ENCODE data around the gene NR0B2. TPM values are rescaled to one million over a fixed set of nuclear protein-coding genes. Genes with fewer than 3 reads are reported as not detected.

NR0B2 gene
- total and polyA plus RNA-seq, 5 donors from 2014 or later: not detected

DNA sequence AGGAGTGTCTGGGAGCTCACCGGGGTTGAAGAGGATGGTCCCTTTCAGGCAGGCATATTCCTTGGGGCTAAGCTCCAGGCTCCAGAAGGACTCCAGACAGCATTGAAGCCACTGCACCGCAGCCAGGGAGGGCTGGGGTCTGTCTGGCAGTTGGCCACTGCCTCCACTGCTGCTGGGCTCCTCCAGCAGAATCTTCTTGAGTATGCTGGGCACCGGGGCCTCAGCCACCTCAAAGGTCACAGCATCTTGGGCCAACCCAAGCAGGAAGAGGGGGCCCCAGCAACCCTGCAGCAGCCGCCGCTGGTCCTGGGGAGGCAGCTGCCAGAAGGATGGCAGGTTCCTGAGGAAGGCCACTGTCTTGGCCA, 404 bp downstream of the NR0B2 start:
- Mint-ChIP-seq H3K27ac (no peak overlapping the region), H3K9me3 (no peaks in the 10 kb centered on the region)

DNA sequence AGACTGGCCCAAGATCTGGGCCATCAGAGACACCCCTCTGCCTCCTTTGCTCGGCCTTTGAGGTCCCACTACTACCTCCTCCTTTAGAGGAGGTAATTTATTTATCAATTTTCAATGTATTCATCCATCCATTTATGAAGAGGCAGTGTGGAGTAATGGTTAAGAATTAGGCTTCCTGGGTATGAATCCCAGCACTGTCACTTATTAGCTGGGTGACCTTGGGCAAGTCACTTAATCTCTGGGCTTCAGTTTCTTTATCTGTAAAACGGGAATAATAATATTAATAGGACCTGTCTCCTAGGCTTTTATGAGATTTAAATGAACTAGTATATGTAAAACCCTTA, 1.7 kb downstream of the NR0B2 start:
- Histone ChIP-seq H3K27me3 (ENCODE audit: control insufficient read depth, insufficient read depth, low read length) (peaks cover 3% of the 10 kb centered on the region), H3K4me1 (ENCODE audit: control insufficient read depth, insufficient read depth, low read length, poor library complexity, severe bottlenecking) (no peaks in the 10 kb centered on the region), H3K9me3 (ENCODE audit: control insufficient read depth in 2 of 2, low read length in 2 of 2) (no peaks in the 10 kb centered on the region), H3K36me3 (ENCODE audit: control insufficient read depth, insufficient read depth, low read length) (no peaks in the 10 kb centered on the region), H3K27ac (ENCODE audit: insufficient read depth, low read length, poor library complexity, severe bottlenecking) (no peak overlapping the region), H3K4me3 (ENCODE audit: low read depth, low read length) (no peak overlapping the region)
- DNase-seq (no peak), ATAC-seq (ENCODE audit: low read depth in 2 of 2) (no peak)
- Mint-ChIP-seq H3K4me3 (no peak overlapping the region), H3K27me3 (peaks cover 5% of the 10 kb centered on the region), H3K36me3 (no peaks in the 10 kb centered on the region), H3K27ac (no peak overlapping the region), H3K4me1 (no peaks in the 10 kb centered on the region), H3K9me3 (no peaks in the 10 kb centered on the region)

More for the DNA sequence above, 404 bp downstream of the NR0B2 start:
- no peaks in the 10 kb centered on the region for H3K36me3 Mint-ChIP-seq
- H3K27me3 ChIP-seq (ENCODE audit: control insufficient read depth, insufficient read depth, low read length): peaks cover 3% of the 10 kb centered on the region
- no peak overlapping the region for H3K4me3 Mint-ChIP-seq
- H3K36me3 ChIP-seq (ENCODE audit: control insufficient read depth, insufficient read depth, low read length): no peaks in the 10 kb centered on the region
- DNase-seq (no peak), ATAC-seq (ENCODE audit: low read depth in 2 of 2) (no peak)
- H3K27me3 Mint-ChIP-seq: peaks cover 5% of the 10 kb centered on the region
- no peak overlapping the region for H3K27ac ChIP-seq (ENCODE audit: insufficient read depth, low read length, poor library complexity, severe bottlenecking)
- no peaks in the 10 kb centered on the region for H3K4me1 Mint-ChIP-seq
- no peaks in the 10 kb centered on the region for H3K9me3 ChIP-seq (ENCODE audit: control insufficient read depth in 2 of 2, low read length in 2 of 2)
- H3K4me1 ChIP-seq (ENCODE audit: control insufficient read depth, insufficient read depth, low read length, poor library complexity, severe bottlenecking): no peaks in the 10 kb centered on the region
- no peak overlapping the region for H3K4me3 ChIP-seq (ENCODE audit: low read depth, low read length)

DNA sequence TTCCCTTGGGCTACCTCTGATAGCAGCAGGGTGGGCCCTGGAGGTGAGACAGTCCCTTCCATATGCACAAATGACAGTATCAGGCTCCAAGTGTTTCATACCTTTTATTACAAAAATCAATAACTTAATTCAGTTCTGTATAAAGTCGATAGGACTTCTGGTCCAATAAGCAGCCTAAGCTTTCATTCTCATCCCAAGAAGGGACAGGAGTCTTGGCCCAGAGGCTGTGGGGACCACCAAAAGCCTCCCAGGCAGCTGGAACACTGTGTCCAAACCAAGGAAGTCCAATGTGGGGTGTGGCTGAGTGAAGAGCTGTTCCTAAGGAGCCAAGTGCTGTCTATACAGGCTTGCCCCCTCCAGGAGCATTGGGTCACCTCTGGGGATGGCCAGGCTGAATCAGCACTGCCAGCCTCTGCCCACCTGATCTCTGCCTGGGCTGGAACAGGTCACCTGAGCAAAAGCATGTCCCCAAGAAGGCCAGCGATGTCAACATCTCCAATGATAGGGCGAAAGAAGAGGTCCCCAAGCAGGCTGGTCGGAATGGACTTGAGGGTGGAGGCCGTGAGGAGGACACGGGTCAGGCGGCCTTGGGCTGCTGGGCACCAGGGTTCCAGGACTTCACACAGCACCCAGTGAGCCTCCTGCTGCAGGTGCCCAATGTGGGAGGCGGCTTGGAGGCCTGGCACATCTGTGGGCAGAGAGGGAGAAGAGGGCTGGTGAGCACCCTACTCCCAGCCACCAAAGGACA, 2.2 kb downstream of the NR0B2 start:
- no peaks in the 10 kb centered on the region for H3K36me3 ChIP-seq (ENCODE audit: control insufficient read depth, insufficient read depth, low read length)

DNA sequence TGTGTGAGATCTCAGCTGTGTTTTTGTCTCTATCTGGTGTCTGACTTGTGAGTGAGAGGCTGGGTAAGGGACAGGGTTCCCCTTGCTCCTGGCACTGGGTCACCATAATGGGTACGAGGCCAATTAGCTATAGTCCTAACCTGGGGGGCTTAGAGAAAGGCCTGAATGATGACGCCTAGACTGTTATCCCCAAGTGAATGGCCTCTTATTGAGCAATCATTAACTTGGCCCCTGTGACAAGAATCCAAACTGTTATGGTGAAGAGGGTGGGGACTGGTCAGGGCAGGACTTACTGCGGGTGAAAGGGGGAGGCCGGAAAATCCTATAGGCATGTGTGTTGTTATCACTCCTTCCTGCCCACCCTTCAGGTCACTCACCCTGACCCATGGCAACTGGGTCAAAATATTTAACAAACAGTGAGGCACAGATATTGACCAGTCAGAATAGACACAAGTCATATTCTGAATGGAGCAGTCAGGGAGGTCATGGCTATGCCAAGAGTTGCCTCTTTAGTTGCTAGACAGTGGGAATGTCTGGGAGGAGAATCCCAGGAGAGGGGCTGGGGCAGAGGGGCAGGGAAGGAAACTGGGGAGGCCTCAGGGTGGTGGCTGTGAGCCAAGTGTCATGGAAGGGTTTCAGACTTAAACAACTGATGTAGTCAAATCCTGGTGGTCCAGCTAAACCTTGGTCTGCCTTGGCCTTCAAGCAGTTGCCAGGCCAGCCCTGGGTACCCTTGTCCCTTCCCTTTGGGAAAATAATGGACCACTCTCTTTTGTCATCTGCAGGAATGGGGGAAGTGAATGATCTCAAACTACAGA, 3.2 kb downstream of the NR0B2 start:
- H3K4me3 ChIP-seq (ENCODE audit: low read depth, low read length): no peak overlapping the region
- no peak for ATAC-seq (ENCODE audit: low read depth in 2 of 2)
- H3K4me1 ChIP-seq (ENCODE audit: control insufficient read depth, insufficient read depth, low read length, poor library complexity, severe bottlenecking): no peaks in the 10 kb centered on the region
- no peaks in the 10 kb centered on the region for H3K36me3 Mint-ChIP-seq
- DNase-seq: no peak
- H3K27ac Mint-ChIP-seq: peak overlapping the region in 1 of 3 donors; percentile 31
- H3K27ac ChIP-seq (ENCODE audit: insufficient read depth, low read length, poor library complexity, severe bottlenecking): no peak overlapping the region
- peaks cover 3% of the 10 kb centered on the region for H3K27me3 ChIP-seq (ENCODE audit: control insufficient read depth, insufficient read depth, low read length)
- H3K27me3 Mint-ChIP-seq: peaks cover 5% of the 10 kb centered on the region
- H3K36me3 ChIP-seq (ENCODE audit: control insufficient read depth, insufficient read depth, low read length): no peaks in the 10 kb centered on the region
- H3K4me1 Mint-ChIP-seq: no peaks in the 10 kb centered on the region
- H3K9me3 ChIP-seq (ENCODE audit: control insufficient read depth in 2 of 2, low read length in 2 of 2): no peaks in the 10 kb centered on the region
- H3K9me3 Mint-ChIP-seq: no peaks in the 10 kb centered on the region
- no peak overlapping the region for H3K4me3 Mint-ChIP-seq

More for the DNA sequence above, 2.2 kb downstream of the NR0B2 start:
- H3K27ac ChIP-seq (ENCODE audit: insufficient read depth, low read length, poor library complexity, severe bottlenecking): no peak overlapping the region
- H3K27me3 ChIP-seq (ENCODE audit: control insufficient read depth, insufficient read depth, low read length): peaks cover 3% of the 10 kb centered on the region
- no peak overlapping the region for H3K4me3 Mint-ChIP-seq
- H3K9me3 Mint-ChIP-seq: no peaks in the 10 kb centered on the region
- H3K4me3 ChIP-seq (ENCODE audit: low read depth, low read length): no peak overlapping the region
- H3K36me3 Mint-ChIP-seq: no peaks in the 10 kb centered on the region
- no peak overlapping the region for H3K27ac Mint-ChIP-seq
- peaks cover 5% of the 10 kb centered on the region for H3K27me3 Mint-ChIP-seq
- no peaks in the 10 kb centered on the region for H3K4me1 Mint-ChIP-seq
- no peak for DNase-seq
- no peak for ATAC-seq (ENCODE audit: low read depth in 2 of 2)
- no peaks in the 10 kb centered on the region for H3K4me1 ChIP-seq (ENCODE audit: control insufficient read depth, insufficient read depth, low read length, poor library complexity, severe bottlenecking)
- no peaks in the 10 kb centered on the region for H3K9me3 ChIP-seq (ENCODE audit: control insufficient read depth in 2 of 2, low read length in 2 of 2)

DNA sequence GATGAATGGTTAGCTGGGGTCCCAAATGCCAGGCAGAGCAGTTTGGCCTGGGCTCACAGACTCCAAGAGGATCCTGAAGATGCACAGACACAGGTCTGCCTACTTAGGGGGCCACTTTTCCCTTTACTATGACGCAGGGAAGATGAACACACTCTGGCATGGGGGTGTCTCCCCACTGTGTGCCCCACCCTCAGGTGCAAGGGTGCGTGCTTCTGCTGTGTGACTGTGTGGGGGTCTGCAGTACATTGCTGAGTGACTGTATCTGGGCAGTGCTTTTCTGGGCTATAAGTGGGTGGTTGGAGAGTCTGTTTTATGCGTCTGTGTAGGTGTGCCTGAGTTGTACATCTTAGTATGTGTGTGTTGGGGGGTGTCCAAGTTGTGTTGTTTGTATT, 3.8 kb downstream of the NR0B2 start:
- Histone ChIP-seq H3K36me3 (ENCODE audit: control insufficient read depth, insufficient read depth, low read length) (no peaks in the 10 kb centered on the region), H3K9me3 (ENCODE audit: control insufficient read depth in 2 of 2, low read length in 2 of 2) (no peaks in the 10 kb centered on the region), H3K4me1 (ENCODE audit: control insufficient read depth, insufficient read depth, low read length, poor library complexity, severe bottlenecking) (no peaks in the 10 kb centered on the region), H3K27ac (ENCODE audit: insufficient read depth, low read length, poor library complexity, severe bottlenecking) (no peak overlapping the region), H3K27me3 (ENCODE audit: control insufficient read depth, insufficient read depth, low read length) (peaks cover 3% of the 10 kb centered on the region), H3K4me3 (ENCODE audit: low read depth, low read length) (no peak overlapping the region)
- peak overlapping the region in 1 of 3 donors; percentile 28 for H3K27ac Mint-ChIP-seq
- no peaks in the 10 kb centered on the region for H3K4me1 Mint-ChIP-seq
- no peak overlapping the region for H3K4me3 Mint-ChIP-seq
- H3K27me3 Mint-ChIP-seq: peaks cover 5% of the 10 kb centered on the region
- H3K9me3 Mint-ChIP-seq: no peaks in the 10 kb centered on the region
- H3K36me3 Mint-ChIP-seq: no peaks in the 10 kb centered on the region
- DNase-seq (no peak), ATAC-seq (ENCODE audit: low read depth in 2 of 2) (no peak)

DNA sequence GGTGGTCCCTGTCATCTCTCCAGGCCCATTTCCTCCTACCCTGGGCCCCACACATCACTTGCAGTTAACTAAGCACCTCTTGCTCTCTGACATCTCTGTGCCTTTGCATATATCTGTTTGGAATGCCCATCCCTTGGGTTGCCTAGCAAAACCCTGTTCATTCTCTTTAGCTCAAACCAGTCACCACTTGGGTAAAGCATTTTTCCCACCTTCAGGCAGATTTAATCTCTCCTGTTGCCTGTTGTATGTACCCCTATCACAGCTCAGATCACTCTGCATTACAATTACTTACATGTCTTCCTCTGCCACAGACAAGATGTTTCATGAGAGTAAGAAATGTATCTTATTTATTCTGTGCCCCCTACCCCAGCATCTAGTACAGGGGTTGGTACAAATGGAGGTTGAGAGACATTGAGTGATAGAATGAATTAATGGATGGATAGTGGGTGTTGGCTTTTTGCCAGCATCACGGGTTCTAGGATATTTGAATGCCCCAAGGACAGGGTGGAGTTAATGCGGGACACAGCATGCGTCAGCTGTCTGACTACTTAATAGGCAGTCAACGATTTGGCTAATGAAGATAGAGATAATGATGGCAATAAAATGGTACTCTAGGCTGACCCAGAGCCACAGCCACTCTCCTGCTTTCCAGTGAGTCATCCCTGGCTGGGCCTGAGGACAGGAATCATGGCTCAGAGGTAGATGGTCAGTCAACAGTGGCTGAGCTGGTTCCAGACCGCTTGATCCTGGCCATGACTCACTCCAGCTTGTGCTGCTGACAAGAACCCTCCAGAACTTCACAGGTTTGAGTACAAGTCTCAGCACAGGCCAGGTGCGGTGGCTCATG, 6.5 kb downstream of the NR0B2 start:
- Histone ChIP-seq H3K9me3 (ENCODE audit: control insufficient read depth in 2 of 2, low read length in 2 of 2) (no peaks in the 10 kb centered on the region), H3K4me1 (ENCODE audit: control insufficient read depth, insufficient read depth, low read length, poor library complexity, severe bottlenecking) (no peaks in the 10 kb centered on the region), H3K27ac (ENCODE audit: insufficient read depth, low read length, poor library complexity, severe bottlenecking) (no peak overlapping the region), H3K36me3 (ENCODE audit: control insufficient read depth, insufficient read depth, low read length) (no peaks in the 10 kb centered on the region), H3K4me3 (ENCODE audit: low read depth, low read length) (no peak overlapping the region), H3K27me3 (ENCODE audit: control insufficient read depth, insufficient read depth, low read length) (peaks cover under 1% of the 10 kb centered on the region)
- Mint-ChIP-seq H3K27me3 (peaks cover 5% of the 10 kb centered on the region), H3K27ac (peak overlapping the region in 1 of 3 donors; percentile 20), H3K4me1 (peaks cover 0 to 2% (median 0%) of the 10 kb centered on the region in 4 donors), H3K36me3 (no peaks in the 10 kb centered on the region), H3K4me3 (peak overlapping the region in 1 of 4 donors; percentile 14), H3K9me3 (no peaks in the 10 kb centered on the region)
- DNase-seq: no peak
- ATAC-seq (ENCODE audit: low read depth in 2 of 2): no peak

DNA sequence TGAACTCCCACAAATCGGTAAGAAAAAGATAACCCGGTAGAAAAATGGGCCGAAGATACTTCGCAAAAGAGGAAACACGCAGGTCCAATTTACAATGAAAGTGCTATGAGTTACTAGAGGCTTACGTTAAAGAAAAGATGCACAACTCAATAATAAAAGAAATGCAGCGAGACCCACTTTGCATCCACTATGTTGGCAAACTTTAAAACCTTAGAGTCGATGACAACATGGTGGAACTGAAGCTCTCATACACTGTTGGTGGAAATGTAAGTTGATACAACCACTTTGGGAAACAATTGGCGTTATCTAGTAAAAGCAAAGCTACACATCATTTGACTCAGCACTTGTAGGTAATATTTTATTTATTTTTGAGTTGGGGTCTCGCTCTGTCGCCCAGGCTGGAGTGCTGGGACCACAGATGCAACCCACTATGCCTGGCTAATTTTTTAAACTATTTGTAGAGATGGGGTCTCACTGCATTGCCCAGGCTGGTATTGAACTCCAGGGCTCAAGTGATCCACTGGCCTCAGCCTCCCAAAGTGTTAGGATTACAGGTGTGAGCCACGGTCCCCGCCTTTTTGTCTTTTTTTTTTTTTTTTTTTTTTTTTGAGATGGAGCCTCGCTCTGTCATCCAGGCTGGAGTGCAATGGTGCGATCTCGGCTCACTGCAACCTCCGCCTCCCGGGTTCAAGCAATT, 12.8 kb downstream of the NR0B2 start:
- Mint-ChIP-seq H3K36me3 (peaks cover 9% of the 10 kb centered on the region), H3K4me3 (peak overlapping the region; percentile 95 to 99 (median 98)), H3K4me1 (peaks cover 12 to 51% (median 26%) of the 10 kb centered on the region in 4 donors), H3K27ac (peak overlapping the region; percentile 94 to 100 (median 98)), H3K27me3 (no peaks in the 10 kb centered on the region), H3K9me3 (no peaks in the 10 kb centered on the region)
- H3K27ac ChIP-seq (ENCODE audit: insufficient read depth, low read length, poor library complexity, severe bottlenecking): peak overlapping the region; percentile 86
- ATAC-seq (ENCODE audit: low read depth in 2 of 2) (no peak), DNase-seq (no peak)
- peak overlapping the region; percentile 96 for H3K4me3 ChIP-seq (ENCODE audit: low read depth, low read length)
- H3K4me1 ChIP-seq (ENCODE audit: control insufficient read depth, insufficient read depth, low read length, poor library complexity, severe bottlenecking): peaks cover 21% of the 10 kb centered on the region
- no peaks in the 10 kb centered on the region for H3K9me3 ChIP-seq (ENCODE audit: control insufficient read depth in 2 of 2, low read length in 2 of 2)
- H3K27me3 ChIP-seq (ENCODE audit: control insufficient read depth, insufficient read depth, low read length): no peaks in the 10 kb centered on the region
- H3K36me3 ChIP-seq (ENCODE audit: control insufficient read depth, insufficient read depth, low read length): peaks cover 14% of the 10 kb centered on the region

Measured in CD4-positive, CD25-positive, alpha-beta regulatory T cell (primary cell).